DLD1 (cell line): ENCODE data around the gene RABGAP1L.
"Not testable (repeated sequence)": the region's sequence is repeated elsewhere in the genome, so short reads cannot be mapped to it uniquely, and the experiment has no call there.

Source experiments
- in situ Hi-C: cut with HindIII; loops from 2 replicates; pipeline ENCODE4 v1.10.0; 2017; ENCODE audit warnings: low sequenced_read_pairs

RABGAP1L gene

GRCh38 chr1:174284052-174284451 lies 124.7 kb downstream of the RABGAP1L start:
- in situ Hi-C loops: no loop called here

GRCh38 chr1:174286042-174286441 lies 126.7 kb downstream of the RABGAP1L start:
- in situ Hi-C loops: no loop called here

- in situ Hi-C loops: no loop called here
Observed at GRCh38 chr1:174289644-174290310, 130.5 kb downstream of the RABGAP1L start.

- in situ Hi-C loops: no loop called here
Observed at GRCh38 chr1:174291059-174291458, 131.7 kb downstream of the RABGAP1L start.

GRCh38 chr1:174296309-174296708 lies 137.0 kb downstream of the RABGAP1L start:
- in situ Hi-C loops: no loop called here

- in situ Hi-C loops: no loop called here
Observed at GRCh38 chr1:174297351-174297750, 138.0 kb downstream of the RABGAP1L start.

- in situ Hi-C loops: no loop called here
Observed at GRCh38 chr1:174301295-174302077, 142.2 kb downstream of the RABGAP1L start.

- in situ Hi-C loops: no loop called here
Observed at GRCh38 chr1:174308604-174309003, 149.3 kb downstream of the RABGAP1L start.

GRCh38 chr1:174309490-174309889 lies 150.2 kb downstream of the RABGAP1L start:
- in situ Hi-C loops: no loop called here

GRCh38 chr1:174314433-174314832 lies 155.1 kb downstream of the RABGAP1L start:
- in situ Hi-C loops: no loop called here

GRCh38 chr1:174315239-174315638 lies 155.9 kb downstream of the RABGAP1L start:
- in situ Hi-C loops: no loop called here

GRCh38 chr1:174320897-174321296 lies 161.6 kb downstream of the RABGAP1L start:
- in situ Hi-C loops: not testable (repeated sequence)

- in situ Hi-C loops: no loop called here
Observed at GRCh38 chr1:174322202-174322862, 163.0 kb downstream of the RABGAP1L start.

- in situ Hi-C loops: no loop called here
Observed at GRCh38 chr1:174324493-174324892, 165.2 kb downstream of the RABGAP1L start.

GRCh38 chr1:174324939-174325338 lies 165.6 kb downstream of the RABGAP1L start:
- in situ Hi-C loops: no loop called here

- in situ Hi-C loops: no loop called here
Observed at GRCh38 chr1:174326278-174326677, 167.0 kb downstream of the RABGAP1L start.

- in situ Hi-C loops: no loop called here
Observed at GRCh38 chr1:174333437-174333836, 174.1 kb downstream of the RABGAP1L start.

- in situ Hi-C loops: no loop called here
Observed at GRCh38 chr1:174337000-174337681, 177.8 kb downstream of the RABGAP1L start.

- in situ Hi-C loops: not testable (repeated sequence)
Observed at GRCh38 chr1:174340404-174340803, 181.1 kb downstream of the RABGAP1L start.

- in situ Hi-C loops: no loop called here
Observed at GRCh38 chr1:174344162-174344561, 184.8 kb downstream of the RABGAP1L start.

GRCh38 chr1:174352117-174352516 lies 192.8 kb downstream of the RABGAP1L start:
- in situ Hi-C loops: no loop called here
